PFSK-1 (cell line): ENCODE results near the gene ESRRG. TPM values are rescaled to one million over a fixed set of nuclear protein-coding genes. Genes with fewer than 3 reads are reported as not detected.

Source experiments
- FOXP2 ChIP-seq: optimal IDR thresholded peaks from 2 replicates; pipeline ENCODE3; 2011; ENCODE audit warnings: borderline replicate concordance, control low read depth, inconsistent platforms; ENCODE audit not compliant: insufficient read depth; ENCODE audit errors: extremely low read length, extremely low read depth
- POLR2AphosphoS5 ChIP-seq: IDR thresholded peaks from 2 replicates; pipeline ENCODE4 v1.6.1; 2012; ENCODE audit warnings: low read depth, mild to moderate bottlenecking, control low read depth, low read length, moderate library complexity
- REST ChIP-seq, 2 experiments: IDR thresholded peaks; 2 replicates each; pipeline versions ENCODE4 v1.6.1 to v1.8.0; 2011 to 2012; ENCODE audit warnings: low read depth in 2 of 2, low read length in 2 of 2, control low read depth in 1 of 2, inconsistent platforms in 1 of 2, mild to moderate bottlenecking in 1 of 2, moderate library complexity in 1 of 2; ENCODE audit not compliant: insufficient read depth in 1 of 2
- SIN3A ChIP-seq: IDR thresholded peaks from 2 replicates; pipeline ENCODE4 v1.6.1; 2012; ENCODE audit warnings: mild to moderate bottlenecking, low read length, moderate library complexity, borderline replicate concordance; ENCODE audit not compliant: insufficient read depth
- TAF1 ChIP-seq: IDR thresholded peaks from 2 replicates; pipeline ENCODE4 v1.6.1; 2012; ENCODE audit warnings: low read length, control low read depth, borderline replicate concordance; ENCODE audit not compliant: insufficient read depth
- polyA plus RNA-seq: library from polyadenylated mRNA; unstranded; fragments of >200 nt; gene quantifications from one replicate; pipeline ENCODE4 v1.2.1, GENCODE V29; 2012; ENCODE audit warnings: low read depth, missing spikeins; ENCODE audit not compliant: insufficient read length

The ESRRG gene
- polyA plus RNA-seq, result 2.5 TPM

GRCh38 chr1:216723274-216723780, at the start of gene ESRRG:
ESRRG (minus strand) TSS chr1:216723429; CDS start chr1:216723299, 130 bp downstream.
- TF ChIP-seq FOXP2 (no peak), POLR2AphosphoS5 (no peak), SIN3A (no peak), TAF1 (no peak), REST (IDR thresholded peaks at IDR 0.05; ENCODE audit: insufficient read depth in 1 of 2, low read depth in 2 of 2, low read length in 2 of 2) (no peak)

- TF ChIP-seq REST (IDR thresholded peaks at IDR 0.05; ENCODE audit: insufficient read depth in 1 of 2, low read depth in 2 of 2, low read length in 2 of 2) (no peak), FOXP2 (no peak), SIN3A (no peak), TAF1 (no peak), POLR2AphosphoS5 (no peak)
Measured at GRCh38 chr1:216771922-216772321, 48.7 kb upstream of the ESRRG start.

GRCh38 chr1:216766633-216767327, 43.6 kb upstream of the ESRRG start:
- no peak for TF ChIP-seq FOXP2
- no peak for TF ChIP-seq REST (IDR thresholded peaks at IDR 0.05; ENCODE audit: insufficient read depth in 1 of 2, low read depth in 2 of 2, low read length in 2 of 2)
- TF ChIP-seq SIN3A, result no peak
- TF ChIP-seq POLR2AphosphoS5, result no peak
- no peak for TF ChIP-seq TAF1

- TF ChIP-seq POLR2AphosphoS5 (no peak), REST (IDR thresholded peaks at IDR 0.05; ENCODE audit: insufficient read depth in 1 of 2, low read depth in 2 of 2, low read length in 2 of 2) (no peak), TAF1 (no peak), FOXP2 (no peak), SIN3A (no peak)
Measured at GRCh38 chr1:216765346-216766300, 42.4 kb upstream of the ESRRG start.
